Activated CD8-positive, alpha-beta memory T cell treated with anti-CD3 and anti-CD28 coated beads, Interleukin-2, amount 10 ng/mL, durations not matched to agents 7 days and 5 days (primary cell): ENCODE results near the gene PALM3. TPM values are rescaled to one million over a fixed set of nuclear protein-coding genes. Genes with fewer than 3 reads are reported as not detected.

Experiments
- ATAC-seq: fragments of 150-1000 bp; cut with Tn5 transposase; one replicate; pipeline ENCODE4 v1.10.0; 2021; ENCODE audit warnings: moderate library complexity
- CTCF ChIA-PET: fragments of 350-600 bp; sonication (Branson Sonifier 250); formaldehyde crosslinking; loops from one replicate; lab custom pipeline; 2021; ENCODE audit warnings: antibody characterized with exemption; lab: Charles Lee
- DNase-seq: peaks from one replicate; pipeline ENCODE4 v3.0.0-alpha.2; 2020
- H3K27ac Mint-ChIP-seq: one replicate; pipeline ENCODE4 v1.8.0; 2021; ENCODE audit warnings: mild to moderate bottlenecking, mixed read lengths
- H3K27me3 Mint-ChIP-seq: one replicate; pipeline ENCODE4 v1.8.0; 2021; ENCODE audit warnings: mixed read lengths
- H3K36me3 Mint-ChIP-seq: one replicate; pipeline ENCODE4 v1.8.0; 2021; ENCODE audit warnings: mild to moderate bottlenecking, mixed read lengths
- H3K4me1 Mint-ChIP-seq: one replicate; pipeline ENCODE4 v1.8.0; 2021; ENCODE audit warnings: mixed read lengths
- H3K4me3 Mint-ChIP-seq: one replicate; pipeline ENCODE4 v1.8.0; 2021; ENCODE audit warnings: mild to moderate bottlenecking, moderate library complexity, mixed read lengths
- H3K9me3 Mint-ChIP-seq: one replicate; pipeline ENCODE4 v1.8.0; 2022; ENCODE audit warnings: low read depth, mixed read lengths
- total RNA-seq, 2 experiments: library from RNA; stranded (reverse); gene quantifications; one replicate each; pipeline ENCODE4 v1.2.3, GENCODE V29; 2021

Gene PALM3
- total RNA-seq, 2 experiments from 2014 or later, result not detected

GRCh38 chr19:14012378-14012915, 49.4 kb downstream of the PALM3 start:
- H3K4me3 Mint-ChIP-seq, result no peak overlapping the region
- DNase-seq (no peak), ATAC-seq (no peak)
- H3K27ac Mint-ChIP-seq, result no peak overlapping the region
- CTCF ChIA-PET, result no interaction called here
- no peaks in the 10 kb centered on the region for H3K36me3 Mint-ChIP-seq
- H3K27me3 Mint-ChIP-seq, result no peaks in the 10 kb centered on the region
- no peaks in the 10 kb centered on the region for H3K9me3 Mint-ChIP-seq
- peaks cover 2% of the 10 kb centered on the region for H3K4me1 Mint-ChIP-seq

- H3K4me3 Mint-ChIP-seq, result peak overlapping the region; percentile 97
- H3K27ac Mint-ChIP-seq, result peak overlapping the region; percentile 99
- H3K9me3 Mint-ChIP-seq, result no peaks in the 10 kb centered on the region
- DNase-seq (no peak), ATAC-seq (peak; percentile 32)
- no peaks in the 10 kb centered on the region for H3K36me3 Mint-ChIP-seq
- CTCF ChIA-PET, result interaction anchor here (1.0 to 2.9 kb wide), 9 partner anchors 25 to 145 kb away, joined by 3 to 19 read pairs (median 4); partner anchors contain the start of genes ASF1B, IL27RA and MISP3
- H3K27me3 Mint-ChIP-seq, result no peaks in the 10 kb centered on the region
- peaks cover 35% of the 10 kb centered on the region for H3K4me1 Mint-ChIP-seq
These were observed 54.9 kb downstream of the PALM3 start for GRCh38 chr19:14006766-14007562.

GRCh38 chr19:14006085-14006765, 55.7 kb downstream of the PALM3 start, which contains the start of gene RFX1:
Gene RFX1 (minus strand): TSS chr19:14006320. CDS start chr19:13993843, 12,477 bp downstream.
- Mint-ChIP-seq H3K27me3 (no peaks in the 10 kb centered on the region), H3K4me1 (peaks cover 39% of the 10 kb centered on the region), H3K36me3 (no peaks in the 10 kb centered on the region), H3K27ac (peak within 1 kb of the TSS; percentile 99), H3K9me3 (no peaks in the 10 kb centered on the region), H3K4me3 (peak within 1 kb of the TSS; percentile 97)
- CTCF ChIA-PET, result interaction anchor here (1.0 to 2.9 kb wide), 10 partner anchors 26 to 144 kb away, joined by 3 to 19 read pairs (median 4); partner anchors contain the start of genes ASF1B, IL27RA and MISP3
- ATAC-seq (peak; percentile 80), DNase-seq (peak; percentile 100)

- H3K27me3 Mint-ChIP-seq, result no peaks in the 10 kb centered on the region
- CTCF ChIA-PET, result interaction anchor here (0.9 to 2.9 kb wide), 9 partner anchors 20 to 144 kb away, joined by 3 to 19 read pairs (median 4); partner anchors contain the start of genes ASF1B, IL27RA and MISP3
- peaks cover 43% of the 10 kb centered on the region for H3K4me1 Mint-ChIP-seq
- peaks cover 3% of the 10 kb centered on the region for H3K36me3 Mint-ChIP-seq
- ATAC-seq, result peak; percentile 63
- no peaks in the 10 kb centered on the region for H3K9me3 Mint-ChIP-seq
- peak; percentile 95 for DNase-seq
- H3K27ac Mint-ChIP-seq, result peak overlapping the region; percentile 99
- peak overlapping the region; percentile 97 for H3K4me3 Mint-ChIP-seq
These were observed 56.4 kb downstream of the PALM3 start for GRCh38 chr19:14005349-14006084.

- Mint-ChIP-seq H3K4me3 (peak overlapping the region; percentile 97), H3K4me1 (peaks cover 43% of the 10 kb centered on the region), H3K27ac (peak overlapping the region; percentile 91), H3K36me3 (peaks cover 9% of the 10 kb centered on the region), H3K27me3 (no peaks in the 10 kb centered on the region), H3K9me3 (no peaks in the 10 kb centered on the region)
- DNase-seq (no peak), ATAC-seq (no peak)
- CTCF ChIA-PET, result interaction anchor here (0.9 to 1.8 kb wide), 4 partner anchors 19 to 102 kb away, joined by 3 to 8 read pairs (median 4); partner anchors contain the start of gene IL27RA
These were observed 57.1 kb downstream of the PALM3 start for GRCh38 chr19:14004619-14005348.

Other genes with a start within 250 kb of the PALM3 start
- 1 to 10 TPM; 1.1 to 2.8 TPM for gene NANOS3, start 184.9 kb downstream of the PALM3 start, total RNA-seq
- 1 to 10 TPM; 4.1 to 4.4 TPM for gene BRME1, start 156.0 kb downstream of the PALM3 start, total RNA-seq
- gene CC2D1A, start 155.9 kb downstream of the PALM3 start, total RNA-seq, result 10 to 100 TPM; 34.0 to 35.1 TPM
- gene PODNL1, start 123.7 kb downstream of the PALM3 start, total RNA-seq, result under 1 TPM; 0.29 to 0.47 TPM
- 10 to 100 TPM; 82.5 to 94.3 TPM for gene DCAF15, start 109.6 kb downstream of the PALM3 start, total RNA-seq
- 10 to 100 TPM; 16.0 to 17.8 TPM for gene RFX1, start 55.8 kb downstream of the PALM3 start, total RNA-seq
- gene RLN3, start 33.9 kb downstream of the PALM3 start, total RNA-seq, result not detected
- gene IL27RA, start 30.3 kb downstream of the PALM3 start, total RNA-seq, result 10 to 100 TPM; 29.7 to 60.3 TPM
- gene MISP3, start 10.7 kb upstream of the PALM3 start, total RNA-seq, result 1 to 10 TPM; 1.4 to 2.4 TPM
- not detected for gene C19orf67, start 23.7 kb upstream of the PALM3 start, total RNA-seq
- 10 to 100 TPM; 60.4 to 81.9 TPM for gene SAMD1, start 28.7 kb upstream of the PALM3 start, total RNA-seq
- gene PRKACA, start 55.7 kb upstream of the PALM3 start, total RNA-seq, result 10 to 100 TPM; 42.3 to 65.4 TPM
- gene ASF1B, start 74.5 kb upstream of the PALM3 start, total RNA-seq, result 100 to 1,000 TPM; 117 to 124 TPM
- gene ADGRL1, start 144.1 kb upstream of the PALM3 start, total RNA-seq, result 1 to 10 TPM; 3.7 to 4.3 TPM